Activated T-cell treated with anti-CD3 and anti-CD28 coated beads for 24 hours (primary cell): ENCODE measurements around the gene PALLD.
A peak's percentile ranks its signal among the peaks of the same experiment; 100 is the strongest.

Experiments used
- DNase-seq: peaks from one replicate; pipeline ENCODE4 v3.0.0-alpha.2; 2020; ENCODE audit warnings: low read depth

PALLD gene

DNA sequence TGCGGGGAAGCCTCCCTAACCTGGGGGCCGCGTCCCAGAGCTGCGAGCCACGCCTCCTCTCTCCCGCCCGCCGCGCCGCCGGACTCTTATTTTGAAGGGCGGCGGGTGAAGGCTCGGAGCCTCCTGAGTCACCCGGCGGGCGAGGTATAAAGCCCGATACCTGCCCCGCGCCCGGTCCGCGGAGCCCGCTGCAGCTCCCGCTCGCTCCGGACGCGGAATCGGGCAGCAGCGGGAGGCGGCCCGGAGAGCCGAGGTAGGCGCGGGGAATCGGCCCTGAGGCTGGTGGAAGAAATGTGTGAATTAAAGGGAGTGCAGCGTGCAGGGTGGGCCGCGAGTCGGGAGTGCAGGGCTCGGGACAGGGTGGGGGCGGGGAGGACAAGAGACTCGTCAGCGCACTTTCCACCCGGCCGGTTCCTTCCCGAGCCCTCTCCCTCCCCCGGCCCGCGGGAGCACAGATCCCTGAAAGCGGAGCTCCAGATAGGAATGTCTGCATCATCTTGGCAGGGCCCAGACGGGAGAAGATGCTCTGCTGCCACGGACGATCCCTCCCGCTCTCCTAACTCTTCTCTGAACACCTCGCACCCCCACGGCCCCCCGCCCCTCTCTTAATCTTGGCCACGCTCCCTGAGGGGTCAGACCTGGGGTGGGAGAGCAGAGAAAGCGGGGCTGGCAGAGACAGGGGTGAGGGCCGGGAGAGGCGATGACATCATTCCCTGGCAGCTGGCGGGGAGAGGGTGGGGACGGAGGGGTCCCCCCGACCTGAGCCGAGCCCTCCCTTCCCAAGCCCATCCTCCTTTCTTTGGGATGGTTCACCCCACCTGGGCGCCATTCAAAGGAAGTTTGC lies 335.3 kb downstream of the PALLD start:
- DNase-seq: peak; percentile 40

DNA sequence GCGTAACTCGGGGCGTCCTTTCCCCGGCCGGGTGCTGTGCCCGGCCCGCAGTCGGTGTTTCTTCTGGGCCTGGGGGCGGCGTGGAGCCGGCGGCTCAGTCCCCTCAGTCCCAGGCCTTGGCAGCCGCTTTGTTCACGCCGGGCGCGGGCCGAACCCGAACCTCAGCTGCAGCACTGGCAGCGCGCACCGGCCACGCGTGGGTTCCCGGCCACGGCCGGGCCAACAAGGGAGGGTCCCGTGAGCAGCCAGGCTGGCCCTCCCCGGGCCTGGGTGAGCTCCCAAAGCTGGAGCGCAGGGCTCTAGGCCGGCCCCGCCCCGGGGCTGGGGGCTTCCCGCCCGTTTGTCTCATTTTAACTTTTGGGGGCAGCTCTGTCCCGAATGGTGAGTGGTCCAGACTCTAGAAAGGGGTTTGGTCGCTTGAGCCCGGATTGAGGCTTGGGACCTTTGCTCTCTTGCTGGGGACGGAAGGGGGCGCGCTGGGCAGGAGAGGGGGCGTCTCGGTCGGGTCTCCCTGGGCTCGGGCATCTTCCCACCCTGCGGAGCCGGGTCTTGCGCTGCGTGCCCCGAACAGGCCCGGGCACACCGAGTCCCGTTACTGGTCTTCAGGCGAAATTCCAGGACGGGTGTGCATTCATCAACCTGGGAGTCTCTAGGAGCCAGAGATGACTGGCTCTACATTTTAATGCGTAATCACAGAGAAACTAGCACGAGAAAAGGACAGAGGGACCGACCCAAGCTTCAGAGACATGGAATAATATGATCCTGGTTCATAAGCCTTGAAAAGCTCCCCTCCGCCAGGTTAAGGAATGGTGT lies 336.1 kb downstream of the PALLD start:
- no peak for DNase-seq

DNA sequence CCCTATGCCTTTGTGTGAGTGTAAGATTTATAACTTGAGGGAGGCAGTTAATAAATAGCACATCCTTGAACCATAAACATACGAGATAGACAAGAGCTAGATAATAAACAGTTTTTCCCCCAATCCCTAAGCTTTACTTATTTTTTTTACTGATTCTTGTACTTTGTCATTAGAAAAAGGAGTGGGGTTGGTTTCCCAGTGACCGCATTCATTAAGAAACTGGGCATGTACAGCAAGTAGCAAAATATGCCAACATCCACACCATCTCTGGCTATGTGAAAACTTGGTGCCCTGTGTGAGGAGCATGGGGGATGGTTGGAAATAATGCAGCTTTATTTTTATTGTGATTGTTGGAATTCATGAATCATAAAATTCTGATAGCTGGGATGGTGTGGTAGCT lies 337.0 kb downstream of the PALLD start:
- DNase-seq: no peak

DNA sequence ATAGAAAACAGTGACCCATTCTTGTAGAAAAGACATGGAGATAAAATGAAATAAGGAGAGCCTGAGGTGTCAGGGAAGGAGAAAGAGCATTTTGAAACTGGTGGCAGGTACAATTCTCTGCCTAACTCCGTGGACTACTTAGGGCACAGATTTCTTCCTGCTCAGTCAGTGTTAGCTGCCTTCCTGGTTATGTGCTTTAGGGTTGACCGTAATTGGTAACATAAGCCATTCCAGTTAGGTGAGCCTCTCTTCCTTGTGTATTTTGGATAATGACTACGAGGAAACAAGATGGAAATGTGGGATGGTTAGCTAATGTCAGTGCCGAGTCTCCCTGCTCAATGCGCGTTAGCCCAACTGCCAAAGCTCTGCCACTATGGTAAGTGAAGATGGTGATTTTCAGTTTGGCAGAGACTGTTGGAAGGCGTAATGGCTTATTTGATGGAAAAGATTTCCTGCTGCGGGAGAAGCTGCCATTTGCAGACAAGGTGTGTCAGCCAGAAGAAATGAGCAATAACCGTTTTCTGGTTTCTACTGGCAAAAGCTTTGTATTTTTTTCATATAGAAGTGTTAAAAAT lies 339.1 kb downstream of the PALLD start:
- DNase-seq: no peak

DNA sequence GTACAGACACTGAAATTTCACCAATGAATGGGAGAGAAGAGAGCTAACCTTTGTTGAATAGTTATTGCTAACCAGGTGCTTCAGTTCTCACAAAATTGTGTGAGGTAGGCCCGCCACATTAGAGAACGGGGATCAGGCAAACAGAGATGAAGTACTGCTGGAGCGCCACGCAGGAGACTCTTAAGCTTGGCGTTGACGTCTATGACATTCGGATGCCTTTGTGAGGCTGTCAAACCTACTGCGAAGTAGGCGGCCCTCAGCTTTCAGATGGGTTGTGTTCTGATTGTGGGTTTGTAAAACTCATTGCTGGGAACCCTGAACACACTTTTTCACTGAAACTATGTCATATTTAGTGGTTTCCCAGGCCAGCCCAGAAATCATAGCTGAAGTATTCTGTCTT lies 339.6 kb downstream of the PALLD start:
- DNase-seq: no peak

DNA sequence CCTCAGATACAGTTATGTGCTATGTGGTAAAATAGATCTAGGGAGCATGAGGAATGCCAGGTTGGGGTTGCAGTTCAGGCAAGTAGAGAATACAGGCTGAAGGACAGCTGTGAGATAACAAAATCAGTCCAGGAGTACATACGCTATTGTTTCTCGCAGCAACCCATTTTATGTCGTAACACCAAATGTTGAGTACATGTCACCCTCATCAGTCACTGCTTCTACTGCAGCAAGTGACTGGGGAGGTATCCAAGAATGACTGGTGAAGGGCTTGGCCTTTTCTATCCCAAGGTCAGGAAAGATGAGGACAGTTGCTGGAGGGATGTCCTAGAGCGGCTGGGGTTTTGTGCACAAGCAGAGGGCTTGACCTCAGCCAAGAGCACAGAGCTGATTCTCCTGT lies 341.1 kb downstream of the PALLD start:
- no peak for DNase-seq

DNA sequence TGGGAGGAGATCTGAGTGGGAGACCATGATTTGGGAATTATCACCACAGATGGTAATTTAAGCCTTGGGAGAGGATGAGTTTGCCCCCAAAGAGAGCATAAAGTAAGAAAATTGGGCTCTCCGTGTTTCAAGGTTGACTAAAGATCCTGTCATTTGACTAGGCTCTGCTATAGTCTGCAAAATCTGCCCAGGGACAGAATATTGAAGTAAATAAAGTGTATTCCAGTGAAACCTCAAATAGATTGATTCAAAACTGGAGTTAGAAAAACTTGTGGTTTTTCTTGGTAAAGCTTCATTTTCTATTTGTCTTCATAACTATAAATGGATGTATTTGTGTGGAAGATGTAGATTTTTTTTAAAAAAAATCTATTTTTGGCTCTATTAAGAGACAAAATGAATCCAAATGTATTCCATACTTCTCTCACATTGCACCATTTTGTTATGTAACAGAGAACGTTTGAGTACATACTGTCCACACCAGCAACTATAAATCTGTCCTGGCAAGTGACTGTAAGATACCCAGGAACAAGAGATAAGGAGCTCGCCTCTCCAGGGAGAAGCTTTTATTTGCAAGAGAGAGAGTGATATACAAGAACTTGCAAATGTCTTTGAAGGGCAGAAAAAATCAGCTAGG lies 343.0 kb downstream of the PALLD start:
- DNase-seq: no peak

DNA sequence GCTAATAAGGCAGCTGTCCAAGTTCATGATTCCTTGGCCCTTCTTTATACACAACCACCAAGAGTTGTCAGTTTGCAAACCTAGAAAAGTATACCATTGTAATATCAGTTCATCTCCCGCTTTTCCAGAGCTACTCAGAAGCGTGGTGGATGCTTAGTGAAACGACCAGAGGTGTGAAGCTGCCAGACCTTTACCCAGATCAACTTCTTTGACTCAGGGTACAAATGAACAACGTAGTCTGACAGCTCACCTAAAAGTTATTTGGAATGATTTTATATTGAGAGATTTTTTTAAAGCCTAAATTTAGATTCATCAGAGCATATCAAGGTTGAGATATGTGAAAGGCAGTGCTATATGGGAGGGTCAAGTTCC lies 343.5 kb downstream of the PALLD start:
- no peak for DNase-seq

DNA sequence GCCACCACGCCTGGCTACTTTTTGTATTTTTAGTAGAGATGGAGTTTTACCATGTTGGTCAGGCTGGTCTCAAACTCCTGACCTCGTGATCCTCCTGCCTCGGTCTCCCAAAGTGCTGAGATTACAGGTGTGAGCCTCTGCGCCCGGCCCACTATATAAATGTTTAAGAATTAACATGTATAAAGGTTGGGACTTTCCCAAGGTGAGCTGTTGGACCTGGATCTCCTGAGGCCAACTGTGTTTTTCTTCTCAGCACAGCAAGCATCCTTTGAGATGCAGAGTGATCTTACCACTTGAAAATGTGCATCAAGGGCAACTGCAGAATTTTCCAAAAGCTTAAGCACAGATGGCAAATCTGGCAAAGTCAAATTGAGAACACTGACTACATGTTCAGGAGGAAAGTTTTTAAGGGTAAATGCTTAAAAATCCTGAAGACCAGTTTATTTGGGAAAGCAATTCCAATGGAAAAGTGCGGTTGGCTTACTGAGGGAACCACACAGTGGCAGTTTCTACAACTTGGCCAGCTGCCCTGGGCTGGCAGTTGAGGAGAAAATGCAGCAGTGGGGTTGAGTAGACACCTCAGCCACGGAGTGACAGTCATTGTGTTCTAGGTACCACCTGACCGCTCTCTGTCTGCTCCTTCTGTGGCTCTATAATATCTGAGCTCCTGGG lies 344.3 kb downstream of the PALLD start:
- no peak for DNase-seq

DNA sequence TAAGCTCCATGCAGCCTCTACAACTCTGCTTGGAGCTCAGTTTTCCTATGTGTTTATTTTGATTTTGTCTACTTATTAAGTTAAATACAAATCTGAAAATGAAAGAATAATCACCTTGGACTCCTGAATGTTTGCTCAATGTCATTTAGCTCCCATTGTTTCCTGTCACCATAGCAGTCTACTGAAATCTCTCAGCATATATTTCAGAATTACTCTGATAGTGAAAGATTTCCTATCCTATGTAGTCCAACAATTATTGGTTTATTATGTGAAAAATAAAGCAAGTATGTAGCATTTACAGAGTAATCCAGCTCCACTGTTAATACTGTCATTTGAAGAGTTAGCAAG lies 344.8 kb downstream of the PALLD start:
- no peak for DNase-seq

DNA sequence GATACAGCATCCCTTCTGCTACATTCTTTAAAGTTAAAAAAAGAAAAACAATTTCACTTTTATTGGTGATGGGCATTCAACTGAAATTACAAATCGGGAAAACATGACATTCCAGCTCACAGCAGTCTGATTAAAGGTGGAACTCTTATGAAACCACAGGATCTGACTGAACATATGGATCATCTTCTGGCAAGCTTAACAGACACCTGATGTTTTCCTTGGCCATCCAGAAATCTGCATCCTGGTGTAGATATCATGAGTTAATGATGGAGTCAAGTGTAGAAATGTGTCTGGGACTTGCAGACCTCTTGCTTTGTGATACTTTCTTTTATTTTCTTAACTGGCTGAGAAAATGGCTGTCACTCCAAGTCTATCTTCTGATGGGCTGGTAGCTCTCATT lies 345.3 kb downstream of the PALLD start:
- no peak for DNase-seq

DNA sequence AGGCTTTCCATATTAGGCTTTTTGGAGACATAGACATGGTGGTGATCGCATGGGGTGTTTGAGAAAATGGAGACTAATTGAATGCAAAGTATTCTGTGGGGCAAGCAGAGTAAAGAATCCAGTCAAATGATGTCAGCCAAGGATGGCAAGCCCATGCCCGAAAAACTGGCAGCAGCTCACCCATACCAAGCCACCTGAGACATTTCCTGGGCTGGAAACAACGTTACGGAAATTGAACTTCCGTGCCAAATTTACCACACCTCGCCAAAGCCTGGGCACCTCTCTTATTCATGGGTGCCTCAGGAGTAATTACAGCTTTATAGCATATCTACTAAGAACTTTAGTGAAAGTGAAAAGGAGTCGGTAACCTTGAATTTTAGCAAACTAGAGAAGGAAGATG lies 346.8 kb downstream of the PALLD start:
- DNase-seq: no peak

DNA sequence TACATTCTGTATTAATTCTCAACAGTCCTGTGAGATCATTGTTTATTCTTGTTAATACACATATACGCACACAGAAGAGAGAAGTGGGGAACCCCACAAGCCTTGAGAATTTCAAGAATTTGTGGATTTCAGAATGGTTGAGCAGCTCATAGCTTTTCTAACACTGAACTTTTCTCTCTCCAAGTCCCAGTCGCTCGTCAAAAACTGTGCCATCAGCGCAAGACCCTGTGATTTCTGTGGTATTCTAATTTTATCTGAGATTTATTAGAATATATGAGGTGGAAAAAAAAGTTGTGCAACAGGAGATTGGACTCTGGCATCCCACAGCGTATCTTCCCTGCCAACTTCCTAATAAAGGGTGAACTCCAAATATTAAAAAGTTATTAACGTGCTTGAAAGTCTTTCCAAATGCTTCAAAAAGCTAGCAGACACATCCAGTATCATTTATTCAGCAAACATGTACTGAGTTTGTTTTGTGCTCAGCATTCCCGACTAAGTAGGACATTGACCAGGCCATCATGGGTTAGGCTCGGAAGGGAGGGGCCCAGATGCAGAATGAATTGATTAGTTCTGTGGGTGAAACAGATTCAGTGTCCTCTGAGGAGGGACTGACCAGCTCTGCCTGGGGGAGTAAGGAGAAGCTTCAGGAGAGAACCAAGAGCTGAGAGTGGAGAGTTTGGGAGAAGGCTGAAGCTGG lies 347.6 kb downstream of the PALLD start:
- no peak for DNase-seq

DNA sequence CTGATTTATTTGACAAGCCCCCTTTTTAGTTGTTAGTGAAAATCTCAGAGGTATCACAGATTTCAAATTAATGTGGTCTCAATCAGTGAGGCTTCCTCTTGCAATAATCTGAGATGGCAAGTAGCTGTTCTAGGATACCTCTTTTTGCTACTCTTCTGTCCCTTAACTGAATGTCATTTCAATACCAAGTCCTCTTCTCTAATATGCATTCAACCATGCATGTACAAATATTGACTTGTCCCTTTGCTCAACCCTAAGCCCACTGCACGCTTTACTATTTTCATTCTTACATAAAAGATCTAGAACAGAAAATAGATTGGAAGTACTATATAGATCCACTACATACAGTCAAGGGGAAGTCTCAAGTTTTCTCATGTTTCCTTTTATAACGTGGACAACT lies 349.0 kb downstream of the PALLD start:
- no peak for DNase-seq

DNA sequence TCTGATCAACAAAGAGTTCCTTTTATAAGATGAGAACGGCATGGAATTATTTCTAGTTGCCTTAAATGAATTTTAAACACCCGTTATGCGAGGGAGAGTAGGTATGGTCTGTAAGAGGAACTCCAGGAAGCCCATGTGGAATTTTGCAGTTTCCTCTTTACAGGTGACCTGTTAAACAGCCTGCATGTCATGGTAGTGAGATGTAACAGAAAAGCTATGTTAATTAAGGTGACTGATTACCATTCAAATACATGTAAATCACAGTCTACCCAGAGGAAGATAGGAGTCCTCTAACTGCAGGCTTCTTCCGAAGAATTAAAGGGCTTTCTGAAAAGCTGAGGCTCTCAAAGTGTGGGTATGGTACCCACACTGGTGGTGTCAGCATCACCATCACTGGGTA lies 349.6 kb downstream of the PALLD start:
- DNase-seq: no peak

DNA sequence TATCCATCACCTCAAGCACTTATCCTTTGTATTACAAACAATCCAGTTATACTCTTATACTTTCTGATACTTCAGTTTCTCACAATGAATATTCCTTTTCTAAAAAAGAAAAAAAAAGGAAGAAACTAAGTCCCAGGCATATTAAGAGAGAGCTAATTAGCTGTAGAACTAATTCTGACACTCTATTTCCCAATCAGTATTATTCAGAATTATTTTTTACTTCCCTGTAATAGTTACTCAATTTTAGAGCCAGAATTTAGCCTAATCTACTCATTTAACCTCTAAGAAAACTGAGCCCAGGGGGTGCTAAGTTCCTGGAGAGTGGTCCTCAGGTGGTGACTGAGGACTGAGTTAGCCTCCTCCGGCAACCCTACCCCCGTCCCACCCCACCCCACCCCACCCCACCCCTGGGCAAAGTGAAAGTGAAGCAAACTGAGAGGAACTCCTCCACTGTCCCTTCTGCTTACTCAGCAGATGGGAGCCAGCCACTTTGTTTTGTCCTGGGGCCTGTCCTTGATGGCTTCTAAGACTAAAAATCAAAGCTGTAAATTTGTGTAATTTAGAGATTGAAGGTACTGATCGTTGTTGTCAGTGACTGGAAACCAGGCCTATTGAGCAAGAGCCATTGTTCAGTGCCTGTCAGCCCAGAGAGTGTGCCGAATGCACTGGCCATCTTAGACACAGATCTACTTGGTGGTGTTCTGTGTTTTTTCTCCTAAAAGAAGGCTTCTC lies 351.1 kb downstream of the PALLD start:
- no peak for DNase-seq

DNA sequence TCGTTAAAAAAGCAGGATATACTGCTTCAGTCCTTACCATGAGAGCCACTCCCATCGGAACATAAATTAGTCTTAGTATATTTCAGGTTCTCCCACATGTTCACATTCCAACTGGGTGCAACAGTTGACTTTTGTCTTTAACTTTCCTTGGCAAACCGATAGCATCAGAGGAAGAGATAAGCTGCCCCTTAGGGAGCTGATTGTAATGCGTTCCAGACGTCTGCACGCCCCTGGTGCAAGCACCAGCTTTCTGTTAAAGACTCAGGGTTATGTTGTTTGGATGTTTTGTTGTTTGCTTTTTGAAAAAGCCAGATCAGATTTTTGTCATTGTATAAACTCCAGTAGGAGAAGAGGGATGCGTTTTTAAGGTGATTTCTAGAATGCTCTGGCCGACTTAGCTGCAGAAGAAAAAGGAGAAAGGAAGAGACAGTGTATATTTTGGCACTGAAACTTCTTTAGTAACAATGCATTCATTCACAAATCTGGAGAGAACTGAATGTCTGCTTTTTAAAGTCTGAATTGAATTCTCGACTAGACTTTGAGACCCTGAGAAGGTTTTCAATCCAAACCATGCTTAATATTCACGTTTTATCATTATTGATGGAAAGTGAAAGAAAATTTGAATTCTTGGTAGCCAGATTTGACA lies 352.3 kb downstream of the PALLD start:
- DNase-seq: no peak

DNA sequence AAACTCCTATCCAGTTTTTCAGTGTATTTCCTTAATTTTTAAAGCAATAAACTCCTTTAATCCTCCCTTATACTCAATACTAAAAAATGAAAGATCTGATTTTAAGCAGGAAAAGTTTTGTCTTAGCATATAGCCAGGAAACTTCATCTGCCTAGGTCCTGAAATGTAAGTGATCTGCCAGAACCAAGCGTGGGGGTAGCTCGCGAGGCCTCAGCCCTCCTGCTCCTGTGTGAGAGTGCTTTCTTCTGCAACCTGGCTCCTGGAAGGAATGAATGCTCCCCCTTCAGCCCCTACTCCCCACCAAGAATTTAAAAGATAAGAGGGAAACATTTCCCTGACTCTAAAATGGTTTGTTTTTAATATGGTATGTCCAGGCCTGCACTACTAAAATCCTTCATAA lies 353.1 kb downstream of the PALLD start:
- DNase-seq: no peak

DNA sequence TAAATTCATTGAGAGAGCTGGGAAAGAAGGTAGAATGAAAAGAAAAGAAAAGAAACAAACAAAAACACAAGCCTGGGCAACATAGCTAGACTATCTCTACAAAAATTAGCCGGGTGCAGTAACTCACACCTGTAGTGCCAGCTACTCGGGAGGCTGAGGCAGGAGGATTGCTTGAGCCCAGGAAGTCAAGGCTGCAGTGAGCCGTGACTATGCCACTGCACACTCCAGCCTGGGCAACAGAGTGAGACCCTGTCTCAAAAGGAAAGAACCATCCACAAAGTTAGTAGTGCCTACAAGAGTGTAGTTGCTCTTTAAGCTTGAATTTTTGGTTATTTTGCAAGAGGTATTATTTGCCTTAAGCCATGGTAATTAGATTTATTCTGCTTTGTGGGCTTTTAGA lies 355.5 kb downstream of the PALLD start:
- no peak for DNase-seq

DNA sequence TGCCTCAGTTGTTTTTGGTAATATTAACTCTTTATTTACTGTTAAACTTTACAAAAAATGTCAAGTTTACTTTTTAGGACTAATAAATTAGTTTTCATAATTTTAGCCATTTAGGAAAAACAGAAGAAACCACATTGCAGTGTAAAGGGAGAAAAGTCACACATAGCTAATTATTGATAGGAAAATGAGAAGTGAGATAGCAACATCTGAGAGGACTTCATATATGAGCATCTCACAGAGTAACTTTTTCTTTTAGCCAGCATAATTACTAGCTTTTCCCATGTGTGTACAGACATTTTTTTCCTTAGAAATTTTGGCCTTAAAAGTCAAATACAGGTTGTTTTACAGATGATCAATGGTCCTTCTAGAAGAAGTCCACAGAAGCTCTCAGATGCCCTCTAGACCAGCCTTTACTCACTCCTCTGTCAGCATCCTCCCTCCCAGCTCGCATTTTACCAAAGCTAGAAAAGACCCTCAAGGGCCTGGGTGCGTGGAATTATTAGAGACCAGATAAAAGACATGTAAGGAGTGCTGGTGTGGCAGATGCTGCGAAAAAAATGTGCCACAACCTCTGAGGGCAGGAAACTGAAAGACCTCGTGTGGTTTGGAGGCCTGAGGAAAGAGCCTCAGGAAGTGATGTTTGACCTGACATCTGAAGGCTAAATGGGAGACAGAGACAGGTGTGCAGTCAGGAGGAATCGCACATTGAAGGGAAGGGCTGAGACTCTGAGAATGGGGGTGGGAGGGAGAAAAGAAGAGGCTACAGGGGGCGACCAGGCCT lies 356.3 kb downstream of the PALLD start:
- DNase-seq: no peak
